H1 (cell line): ENCODE measurements around the gene SLC4A9. TPM values are rescaled to one million over a fixed set of nuclear protein-coding genes. Genes with fewer than 3 reads are reported as not detected.
A peak's percentile ranks its signal among the peaks of the same experiment; 100 is the strongest.

ENCODE experiments used
- CTCF ChIA-PET: fragments of 300-600 bp; sonication (Branson Sonifier 250); formaldehyde crosslinking; loops from one replicate; lab custom pipeline; 2021; ENCODE audit not compliant: partially characterized antibody; lab: Charles Lee
- POLR2A ChIA-PET: fragments of 300-600 bp; sonication (Branson Sonifier 250); formaldehyde crosslinking; loops from one replicate; lab custom pipeline; 2021; ENCODE audit warnings: inconsistent platforms; ENCODE audit not compliant: partially characterized antibody; lab: Charles Lee
- DNase-seq, 2 experiments: peaks; one replicate each; pipeline versions ENCODE4 v3.0.0 to v3.0.0-alpha.2; 2010 to 2022; ENCODE audit warnings: low spot score in 2 of 2, low read depth in 1 of 2, mixed read lengths in 1 of 2
- FAIRE-seq: peaks from 2 replicates; lab custom pipeline; 2011; peaks lifted over from hg19 to GRCh38; lab: Jason Lieb, UNC
- H2AFZ ChIP-seq: 2 replicates; pipeline ENCODE4 v1.8.1; 2012; ENCODE audit warnings: low read length, inconsistent platforms
- H2AK5ac ChIP-seq: 2 replicates; pipeline ENCODE4 v1.6.1; 2013; ENCODE audit warnings: low read depth, low read length
- H2BK120ac ChIP-seq: replicated peaks from 2 replicates; pipeline ENCODE3; 2013; ENCODE audit warnings: low read depth, low read length, inconsistent platforms
- H2BK12ac ChIP-seq: 2 replicates; pipeline ENCODE4 v1.6.1; 2013; ENCODE audit warnings: low read depth, low read length
- H2BK15ac ChIP-seq: 2 replicates; pipeline ENCODE4 v1.6.1; 2013; ENCODE audit warnings: low read length
- H2BK20ac ChIP-seq: 2 replicates; pipeline ENCODE4 v1.6.1; 2013; ENCODE audit warnings: low read length
- H2BK5ac ChIP-seq: 2 replicates; pipeline ENCODE4 v1.6.1; 2013; ENCODE audit warnings: low read depth, low read length
- H3K14ac ChIP-seq: 2 replicates; pipeline ENCODE4 v1.6.1; 2013; ENCODE audit warnings: inconsistent platforms; ENCODE audit not compliant: insufficient read length
- H3K18ac ChIP-seq: 2 replicates; pipeline ENCODE4 v1.6.1; 2013; ENCODE audit warnings: low read length; ENCODE audit errors: extremely low read depth
- H3K23ac ChIP-seq: 2 replicates; pipeline ENCODE4 v1.6.1; 2013; ENCODE audit warnings: inconsistent platforms; ENCODE audit not compliant: insufficient read length
- H3K23me2 ChIP-seq: 2 replicates; pipeline ENCODE4 v1.6.1; 2013; ENCODE audit warnings: low read depth, low read length
- H3K27ac ChIP-seq: 2 replicates; pipeline ENCODE4 v1.6.1; 2011; ENCODE audit warnings: low read depth, low read length, inconsistent platforms
- H3K27me3 ChIP-seq, 4 experiments: replicated peaks in 1 of 4; 1 replicate in 1 of 4; 2 replicates in 3 of 4; pipeline versions ENCODE4 v1.6.1 to v1.8.1; 2011 to 2013; ENCODE audit warnings: low read length in 3 of 4, mild to moderate bottlenecking in 3 of 4, inconsistent platforms in 2 of 4, mixed read lengths in 2 of 4, moderate library complexity in 1 of 4; ENCODE audit not compliant: control insufficient read depth in 3 of 4, insufficient read depth in 3 of 4; ENCODE audit errors: extremely low read depth in 1 of 4
- H3K36me3 ChIP-seq, 4 experiments: 2 replicates each; pipeline versions ENCODE4 v1.6.1 to v1.8.1; 2011 to 2013; ENCODE audit warnings: mild to moderate bottlenecking in 4 of 4, low read length in 3 of 4, moderate library complexity in 2 of 4, control low read depth in 1 of 4, inconsistent platforms in 1 of 4; ENCODE audit not compliant: insufficient read depth in 4 of 4, control insufficient read depth in 2 of 4
- H3K4ac ChIP-seq: replicated peaks from 2 replicates; pipeline ENCODE3; 2013; ENCODE audit warnings: low read length, low read depth, mixed read lengths, inconsistent platforms; ENCODE audit not compliant: insufficient read length
- H3K4me1 ChIP-seq, 4 experiments: replicated peaks in 1 of 4; 1 replicate in 1 of 4; 2 replicates in 3 of 4; pipeline versions ENCODE4 v1.6.1 to v1.8.1; 2011 to 2013; ENCODE audit warnings: low read length in 3 of 4, inconsistent platforms in 2 of 4, mixed read lengths in 1 of 4; ENCODE audit not compliant: insufficient read depth in 4 of 4, control insufficient read depth in 3 of 4
- H3K4me2 ChIP-seq, 2 experiments: 2 replicates each; pipeline versions ENCODE4 v1.6.1 to v1.8.1; 2011 to 2013; ENCODE audit warnings: low read depth in 2 of 2, low read length in 2 of 2, control low read depth in 1 of 2, inconsistent platforms in 1 of 2, mild to moderate bottlenecking in 1 of 2; ENCODE audit not compliant: insufficient read depth in 1 of 2
- H3K4me3 ChIP-seq, 4 experiments: fragments of 200-600, 300-600 bp in 1 of 4; sonication (generic), shearing (Covaris generic), sonication (Bioruptor Twin) in 1 of 4; 2 replicates each; pipeline versions ENCODE4 v1.5.1 to v1.8.1; 2011 to 2016; ENCODE audit warnings: low read length in 4 of 4, low read depth in 3 of 4, control low read depth in 2 of 4, inconsistent platforms in 2 of 4, mild to moderate bottlenecking in 2 of 4, mixed read lengths in 1 of 4, moderate library complexity in 1 of 4; ENCODE audit not compliant: insufficient read depth in 2 of 4; ENCODE audit errors: extremely low read depth in 1 of 4
- H3K56ac ChIP-seq: replicated peaks from 2 replicates; pipeline ENCODE3; 2013; ENCODE audit warnings: low read depth, mild to moderate bottlenecking, mixed read lengths, low read length, inconsistent platforms; ENCODE audit not compliant: insufficient read length
- H3K79me1 ChIP-seq: 2 replicates; pipeline ENCODE4 v1.6.1; 2013; ENCODE audit warnings: low read depth, low read length, control low read depth
- H3K79me2 ChIP-seq, 2 experiments: 2 replicates each; pipeline versions ENCODE4 v1.6.1 to v1.8.1; 2012 to 2013; ENCODE audit warnings: low read length in 2 of 2, mild to moderate bottlenecking in 2 of 2, inconsistent platforms in 1 of 2; ENCODE audit not compliant: insufficient read depth in 2 of 2, control insufficient read depth in 1 of 2
- H3K9ac ChIP-seq, 4 experiments: replicated peaks in 1 of 4; 1 replicate in 1 of 4; 2 replicates in 3 of 4; pipeline versions ENCODE4 v1.6.1 to v1.8.1; 2011 to 2013; ENCODE audit warnings: low read depth in 3 of 4, low read length in 3 of 4, control low read depth in 2 of 4, mild to moderate bottlenecking in 2 of 4, moderate library complexity in 2 of 4, inconsistent platforms in 1 of 4; ENCODE audit errors: extremely low read depth in 1 of 4
- H3K9me3 ChIP-seq, 2 experiments: 2 replicates each; pipeline versions ENCODE4 v1.6.1 to v1.8.1; 2012 to 2013; ENCODE audit warnings: mild to moderate bottlenecking in 2 of 2, moderate library complexity in 2 of 2, control low read depth in 1 of 2, inconsistent platforms in 1 of 2, low read depth in 1 of 2, low read length in 1 of 2, mixed read lengths in 1 of 2; ENCODE audit not compliant: insufficient read depth in 2 of 2
- H4K20me1 ChIP-seq, 2 experiments: replicated peaks in 1 of 2; 2 replicates each; pipeline versions ENCODE3 to v1.8.1; 2011 to 2013; ENCODE audit warnings: inconsistent platforms in 2 of 2, low read length in 2 of 2, mild to moderate bottlenecking in 1 of 2; ENCODE audit not compliant: insufficient read depth in 2 of 2, control insufficient read depth in 1 of 2
- H4K5ac ChIP-seq: 2 replicates; pipeline ENCODE4 v1.6.1; 2013; ENCODE audit warnings: low read length, low read depth, mixed read lengths, inconsistent platforms; ENCODE audit not compliant: insufficient read length
- H4K8ac ChIP-seq: 2 replicates; pipeline ENCODE4 v1.8.0; 2013; ENCODE audit warnings: mild to moderate bottlenecking, moderate library complexity, low read length, inconsistent platforms; ENCODE audit not compliant: insufficient read depth; ENCODE audit errors: extremely low read depth
- H4K91ac ChIP-seq: replicated peaks from 2 replicates; pipeline ENCODE3; 2013; ENCODE audit warnings: low read length, mixed read lengths, inconsistent platforms; ENCODE audit not compliant: insufficient read length
- ATF2 ChIP-seq: IDR thresholded peaks from 2 replicates; pipeline ENCODE4 v1.6.1; 2012; ENCODE audit warnings: low read length, inconsistent platforms
- BACH1 ChIP-seq: IDR thresholded peaks from 2 replicates; pipeline ENCODE4 v1.6.1; 2012; ENCODE audit warnings: low read length, improper control_type of control experiment
- BCL11A ChIP-seq, 2 experiments: IDR thresholded peaks; one replicate each; pipeline ENCODE4 v1.6.1; 2011; ENCODE audit warnings: low read depth in 2 of 2, low read length in 2 of 2, mild to moderate bottlenecking in 2 of 2
- POLR2AphosphoS5 ChIP-seq: IDR thresholded peaks from 2 replicates; pipeline ENCODE4 v1.6.1; 2011; ENCODE audit warnings: low read depth, low read length
- TBP ChIP-seq: IDR thresholded peaks from 2 replicates; pipeline ENCODE4 v1.6.1; 2011; ENCODE audit warnings: low read depth, low read length, improper control_type of control experiment
- USF2 ChIP-seq: IDR thresholded peaks from 2 replicates; pipeline ENCODE4 v1.6.1; 2011; ENCODE audit warnings: low read length, improper control_type of control experiment
- ZNF274 ChIP-seq: IDR thresholded peaks from 2 replicates; pipeline ENCODE4 v1.7.0; 2012; ENCODE audit warnings: low read length, borderline replicate concordance; ENCODE audit errors: extremely low read depth
- WGBS, 2 experiments: shearing (Covaris generic) in 1 of 2; methylation state at CpG; one replicate each; pipeline versions ENCODE4 v1.1.6 to v1.1.7; 2013 to 2015; ENCODE audit warnings: low lambda C conversion rate in 2 of 2, mixed read lengths in 2 of 2, inconsistent platforms in 1 of 2, low coverage in 1 of 2, missing lambda C conversion rate in 1 of 2; ENCODE audit not compliant: insufficient replicate concordance in 2 of 2, insufficient coverage in 1 of 2, insufficient read length in 1 of 2; ENCODE audit errors: extremely low coverage in 1 of 2, missing lambda C conversion rate in 1 of 2; 5-methylcytosine and 5-hydroxymethylcytosine counted together
- polyA plus RNA-seq, 7 experiments: library from polyadenylated mRNA; depleted of rRNA in 3 of 7; stranded (reverse) in 5 of 7; unstranded in 2 of 7; fragments of >200 nt in 5 of 7; fragments of 200-250 nt in 2 of 7; gene quantifications; 1 replicate in 5 of 7; 2 replicates in 1 of 7; 4 replicates in 1 of 7; pipeline versions ENCODE4 v1.2.1 to v1.2.3, GENCODE V29; 2011 to 2013; ENCODE audit warnings: missing spikeins in 2 of 7, mixed read lengths in 2 of 7
- total RNA-seq: library from RNA; stranded (reverse); fragmentation: NEBNext Ultra II Directional; extraction: Animal tissue kit (Norgen Biotek cat#: 25700); gene quantifications from 2 replicates; pipeline ENCODE4 v1.2.1, GENCODE V29; 2021

The SLC4A9 gene
- total and polyA plus RNA-seq, 2 of the 8 experiments (the other 6 are each of a cell fraction or from before 2014, with no cell fraction given) = 0.15 to 0.28 TPM

DNA sequence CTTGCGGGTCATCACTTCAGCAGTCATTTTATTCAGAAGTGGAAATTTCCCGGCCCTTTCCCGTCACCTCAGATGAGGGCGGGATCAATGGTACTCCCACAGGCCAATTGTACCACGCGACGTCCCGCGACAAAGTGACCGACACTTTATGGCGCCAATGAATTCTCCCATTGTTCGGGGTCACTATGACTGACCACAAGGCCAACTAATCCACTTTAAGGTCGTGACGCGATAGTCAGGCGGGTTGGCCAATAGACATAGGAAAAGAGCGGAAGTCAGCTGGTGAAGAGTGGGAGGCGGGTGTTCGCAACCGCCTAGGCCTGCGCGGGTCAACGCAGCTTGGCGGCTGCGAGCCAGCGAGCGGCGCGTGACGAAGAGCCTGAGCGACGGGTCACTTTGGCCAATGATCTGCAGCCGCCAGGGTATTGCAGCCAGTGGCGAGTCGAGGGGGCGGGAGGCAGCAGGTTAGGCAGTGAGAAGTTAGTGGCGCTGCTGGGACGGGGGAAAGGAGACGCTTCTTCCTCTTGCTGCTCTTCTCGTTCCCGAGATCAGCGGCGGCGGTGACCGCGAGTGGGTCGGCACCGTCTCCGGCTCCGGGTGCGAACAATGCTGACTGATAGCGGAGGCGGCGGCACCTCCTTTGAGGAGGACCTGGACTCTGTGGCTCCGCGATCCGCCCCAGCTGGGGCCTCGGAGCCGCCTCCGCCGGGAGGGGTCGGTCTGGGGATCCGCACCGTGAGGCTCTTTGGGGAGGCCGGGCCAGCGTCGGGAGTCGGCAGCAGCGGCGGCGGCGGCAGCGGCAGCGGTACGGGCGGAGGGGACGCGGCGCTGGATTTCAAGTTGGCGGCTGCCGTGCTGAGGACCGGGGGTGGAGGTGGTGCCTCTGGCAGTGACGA lies 41.6 kb downstream of the SLC4A9 start, which contains the start of gene ANKHD1:
ANKHD1 (plus strand) TSS at position 472 of the 896 bp plus-strand sequence; CDS start at position 607, 135 bp downstream.
- H4K5ac ChIP-seq = peak within 1 kb of the TSS; percentile 98
- peak within 1 kb of the TSS; percentile 94 for H3K18ac ChIP-seq
- peak within 1 kb of the TSS; percentile 92 for H3K27ac ChIP-seq
- H3K4ac ChIP-seq = peak within 1 kb of the TSS; percentile 59
- FAIRE-seq = peak; percentile 91
- H3K27me3 ChIP-seq = no peaks in the 10 kb centered on the region
- ChIA-PET POLR2A (interaction anchor here (0.7 to 2.9 kb wide), 26 partner anchors 9 to 1107 kb away, joined by 3 to 29 read pairs (median 4); partner anchors contain the start of genes EIF4EBP3, HBEGF, IK and NDUFA2), CTCF (interaction anchor here (0.7 to 2.1 kb wide), 6 partner anchors 25 to 160 kb away, joined by 3 to 7 read pairs (median 3); no protein-coding TSS in a partner anchor)
- peak within 1 kb of the TSS; percentile 79 to 85 for H3K4me2 ChIP-seq
- H3K14ac ChIP-seq = no peak within 1 kb of the TSS
- 2% methylated on average over 58 of the region's 83 CpGs; no CpG with 5 or more reads in 1 of the 2 experiments for WGBS, 2 experiments
- peak within 1 kb of the TSS; percentile 91; the same call in 1 of the 2 replicates for H2BK20ac ChIP-seq
- peak within 1 kb of the TSS; percentile 92 to 98 (median 94) for H3K9ac ChIP-seq
- H4K8ac ChIP-seq = peak within 1 kb of the TSS; percentile 81
- peaks cover 4% of the 10 kb centered on the region for H3K23me2 ChIP-seq
- no peak within 1 kb of the TSS; the same call in 1 of the 2 replicates for H2BK12ac ChIP-seq
- H4K20me1 ChIP-seq = peaks cover 11 to 18% of the 10 kb centered on the region in 2 experiments
- H2AFZ ChIP-seq = peak within 1 kb of the TSS; percentile 98
- H3K79me1 ChIP-seq = no peaks in the 10 kb centered on the region; the same call in 1 of the 2 replicates
- H2BK5ac ChIP-seq = peak within 1 kb of the TSS; percentile 97
- H3K36me3 ChIP-seq = no peaks in the 10 kb centered on the region
- H3K4me3 ChIP-seq = peak within 1 kb of the TSS; percentile 94 to 100 (median 97)
- peak; percentile 91 to 99 for DNase-seq
- no peaks in the 10 kb centered on the region for H3K9me3 ChIP-seq
- H3K56ac ChIP-seq = peak within 1 kb of the TSS; percentile 96
- H4K91ac ChIP-seq = peak within 1 kb of the TSS; percentile 90
- H3K79me2 ChIP-seq = peaks cover 40 to 55% of the 10 kb centered on the region in 2 experiments
- peak within 1 kb of the TSS; percentile 49; the same call in 1 of the 2 replicates for H2BK15ac ChIP-seq
- H2AK5ac ChIP-seq = no peak within 1 kb of the TSS
- H3K23ac ChIP-seq = no peak within 1 kb of the TSS
- H2BK120ac ChIP-seq = no peak within 1 kb of the TSS
- H3K4me1 ChIP-seq = peaks cover 0 to 9% (median 5%) of the 10 kb centered on the region in 4 experiments; a peak in 5 of 7 replicates
- TF ChIP-seq TBP (peak; percentile 86), USF2 (peak; percentile 75), POLR2AphosphoS5 (peak; percentile 94), BACH1 (0 out of 2 replicates have a peak, but pooled peaks have one; percentile 13), ZNF274 (no peak), BCL11A (IDR thresholded peaks at IDR 0.05; ENCODE audit: low read depth in 2 of 2, low read length in 2 of 2) (no peak), ATF2 (peak; percentile 35; the same call in 1 of the 2 replicates)
